Measurements from ENCODE around the gene ANKRD63. TPM values are rescaled to one million over a fixed set of nuclear protein-coding genes. Genes with fewer than 3 reads are reported as not detected.

ANKRD63 gene
- total RNA-seq, 1 experiment from 2014 or later = 1.2 TPM

DNA sequence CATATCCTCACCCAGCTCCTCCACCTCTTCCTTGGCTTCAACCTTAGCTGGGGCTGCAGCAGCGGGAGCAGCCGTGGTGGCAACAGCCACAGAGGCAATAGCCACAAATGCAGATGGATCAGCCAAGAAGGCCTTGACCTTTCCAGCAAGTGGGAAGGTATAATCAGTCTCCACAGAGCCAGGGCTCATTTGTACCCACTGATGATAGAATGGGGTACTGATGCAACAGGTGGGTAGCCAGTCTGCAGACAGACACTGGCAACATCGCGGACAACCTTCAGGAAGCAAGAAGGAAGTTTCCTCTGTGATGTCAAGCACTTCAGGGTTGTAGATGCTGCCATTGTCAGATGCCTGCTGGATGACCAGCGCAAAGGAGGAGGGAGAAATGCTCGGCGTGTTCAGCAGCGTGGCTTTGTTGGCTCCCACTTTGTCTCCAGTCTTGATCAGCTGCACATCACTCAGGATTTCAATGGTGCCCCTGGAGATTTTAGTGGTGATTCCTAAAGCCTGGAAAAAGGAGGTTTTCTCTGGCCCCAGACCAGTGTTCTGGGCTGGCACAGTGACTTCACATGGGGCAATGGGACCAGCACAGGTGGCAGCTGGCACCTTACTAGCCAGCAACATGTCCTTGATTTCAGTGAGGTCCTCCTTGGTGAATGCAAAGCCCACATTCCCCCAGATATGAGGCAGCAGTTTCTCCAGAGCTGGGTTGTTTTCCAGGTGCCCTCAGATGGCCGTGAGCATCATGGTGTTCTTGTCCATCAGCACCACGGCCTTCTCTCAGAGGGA lies 29.7 kb upstream of the ANKRD63 start:
- Mint-ChIP-seq H3K27ac (no peak overlapping the region), H3K4me1 (peaks cover 21% of the 10 kb centered on the region), H3K27me3 (ENCODE audit: low read depth) (peaks cover 19% of the 10 kb centered on the region), H3K4me3 (no peak overlapping the region), H3K36me3 (no peaks in the 10 kb centered on the region), H3K9me3 (no peaks in the 10 kb centered on the region)
- ATAC-seq (no peak), DNase-seq (ENCODE audit: low spot score) (no peak)
- ChIA-PET CTCF (interaction anchor here (1.7 to 17.8 kb wide), 4 partner anchors 9 to 38 kb away, joined by 9 to 690 read pairs (median 222); partner anchors contain the start of genes ANKRD63 and INAFM2), POLR2A (no interaction called here)
- TF ChIP-seq, protein P1, sequence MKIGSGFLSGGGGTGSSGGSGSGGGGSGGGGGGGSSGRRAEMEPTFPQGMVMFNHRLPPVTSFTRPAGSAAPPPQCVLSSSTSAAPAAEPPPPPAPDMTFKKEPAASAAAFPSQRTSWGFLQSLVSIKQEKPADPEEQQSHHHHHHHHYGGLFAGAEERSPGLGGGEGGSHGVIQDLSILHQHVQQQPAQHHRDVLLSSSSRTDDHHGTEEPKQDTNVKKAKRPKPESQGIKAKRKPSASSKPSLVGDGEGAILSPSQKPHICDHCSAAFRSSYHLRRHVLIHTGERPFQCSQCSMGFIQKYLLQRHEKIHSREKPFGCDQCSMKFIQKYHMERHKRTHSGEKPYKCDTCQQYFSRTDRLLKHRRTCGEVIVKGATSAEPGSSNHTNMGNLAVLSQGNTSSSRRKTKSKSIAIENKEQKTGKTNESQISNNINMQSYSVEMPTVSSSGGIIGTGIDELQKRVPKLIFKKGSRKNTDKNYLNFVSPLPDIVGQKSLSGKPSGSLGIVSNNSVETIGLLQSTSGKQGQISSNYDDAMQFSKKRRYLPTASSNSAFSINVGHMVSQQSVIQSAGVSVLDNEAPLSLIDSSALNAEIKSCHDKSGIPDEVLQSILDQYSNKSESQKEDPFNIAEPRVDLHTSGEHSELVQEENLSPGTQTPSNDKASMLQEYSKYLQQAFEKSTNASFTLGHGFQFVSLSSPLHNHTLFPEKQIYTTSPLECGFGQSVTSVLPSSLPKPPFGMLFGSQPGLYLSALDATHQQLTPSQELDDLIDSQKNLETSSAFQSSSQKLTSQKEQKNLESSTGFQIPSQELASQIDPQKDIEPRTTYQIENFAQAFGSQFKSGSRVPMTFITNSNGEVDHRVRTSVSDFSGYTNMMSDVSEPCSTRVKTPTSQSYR (CRISPR knock-in tag; IDR thresholded peaks at IDR 0.05) = no peak
- TF ChIP-seq ZNF263 (CRISPR knock-in tag; IDR thresholded peaks at IDR 0.05; ENCODE audit: low read depth) = no peak
- TF ChIP-seq, protein P2, sequence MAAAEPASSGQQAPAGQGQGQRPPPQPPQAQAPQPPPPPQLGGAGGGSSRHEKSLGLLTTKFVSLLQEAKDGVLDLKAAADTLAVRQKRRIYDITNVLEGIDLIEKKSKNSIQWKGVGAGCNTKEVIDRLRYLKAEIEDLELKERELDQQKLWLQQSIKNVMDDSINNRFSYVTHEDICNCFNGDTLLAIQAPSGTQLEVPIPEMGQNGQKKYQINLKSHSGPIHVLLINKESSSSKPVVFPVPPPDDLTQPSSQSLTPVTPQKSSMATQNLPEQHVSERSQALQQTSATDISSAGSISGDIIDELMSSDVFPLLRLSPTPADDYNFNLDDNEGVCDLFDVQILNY (CRISPR knock-in tag; IDR thresholded peaks at IDR 0.05) = no peak
- TF ChIP-seq MXD4 (CRISPR knock-in tag; IDR thresholded peaks at IDR 0.05; ENCODE audit: borderline replicate concordance) = no peak
- TF ChIP-seq, protein P3, sequence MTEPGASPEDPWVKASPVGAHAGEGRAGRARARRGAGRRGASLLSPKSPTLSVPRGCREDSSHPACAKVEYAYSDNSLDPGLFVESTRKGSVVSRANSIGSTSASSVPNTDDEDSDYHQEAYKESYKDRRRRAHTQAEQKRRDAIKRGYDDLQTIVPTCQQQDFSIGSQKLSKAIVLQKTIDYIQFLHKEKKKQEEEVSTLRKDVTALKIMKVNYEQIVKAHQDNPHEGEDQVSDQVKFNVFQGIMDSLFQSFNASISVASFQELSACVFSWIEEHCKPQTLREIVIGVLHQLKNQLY (CRISPR knock-in tag; IDR thresholded peaks at IDR 0.05) = no peak
- TF ChIP-seq GABPB1 (CRISPR knock-in tag; IDR thresholded peaks at IDR 0.05) = no peak
- TF ChIP-seq ATF1 (CRISPR knock-in tag; IDR thresholded peaks at IDR 0.05) = no peak
- TF ChIP-seq, protein P4, sequence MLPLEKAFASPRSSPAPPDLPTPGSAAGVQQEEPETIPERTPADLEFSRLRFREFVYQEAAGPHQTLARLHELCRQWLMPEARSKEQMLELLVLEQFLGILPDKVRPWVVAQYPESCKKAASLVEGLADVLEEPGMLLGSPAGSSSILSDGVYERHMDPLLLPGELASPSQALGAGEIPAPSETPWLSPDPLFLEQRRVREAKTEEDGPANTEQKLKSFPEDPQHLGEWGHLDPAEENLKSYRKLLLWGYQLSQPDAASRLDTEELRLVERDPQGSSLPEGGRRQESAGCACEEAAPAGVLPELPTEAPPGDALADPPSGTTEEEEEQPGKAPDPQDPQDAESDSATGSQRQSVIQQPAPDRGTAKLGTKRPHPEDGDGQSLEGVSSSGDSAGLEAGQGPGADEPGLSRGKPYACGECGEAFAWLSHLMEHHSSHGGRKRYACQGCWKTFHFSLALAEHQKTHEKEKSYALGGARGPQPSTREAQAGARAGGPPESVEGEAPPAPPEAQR (CRISPR knock-in tag; IDR thresholded peaks at IDR 0.05) = no peak
- TF ChIP-seq NR1H2 (CRISPR knock-in tag; IDR thresholded peaks at IDR 0.05) = no peak
- TF ChIP-seq CREB1 (CRISPR knock-in tag; IDR thresholded peaks at IDR 0.05) = no peak

DNA sequence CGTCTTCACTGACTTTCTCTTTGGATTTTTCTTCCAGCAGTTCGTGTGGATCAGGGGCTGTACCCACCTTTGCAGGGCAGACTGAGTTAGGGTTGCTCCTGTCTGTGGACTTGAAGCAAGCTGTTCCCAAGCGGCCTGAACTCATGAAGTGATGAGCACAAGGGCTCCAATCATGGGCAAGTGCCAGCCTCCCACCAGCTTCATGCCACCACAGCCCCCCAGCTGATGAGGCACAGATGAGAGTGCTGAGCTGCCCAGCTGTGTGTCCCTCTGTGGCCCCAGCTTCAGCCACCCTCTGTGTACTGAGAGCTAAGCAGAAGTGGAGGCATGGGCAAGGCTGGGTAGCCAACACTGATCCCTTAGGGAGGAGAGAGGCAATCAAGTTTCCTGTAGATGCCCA lies 28.1 kb upstream of the ANKRD63 start:
- Mint-ChIP-seq H3K36me3 (no peaks in the 10 kb centered on the region), H3K4me1 (peaks cover 35% of the 10 kb centered on the region), H3K4me3 (no peak overlapping the region), H3K27me3 (ENCODE audit: low read depth) (peaks cover 19% of the 10 kb centered on the region), H3K9me3 (no peaks in the 10 kb centered on the region), H3K27ac (no peak overlapping the region)
- DNase-seq (ENCODE audit: low spot score) (no peak), ATAC-seq (no peak)
- ChIA-PET CTCF (interaction anchor here (0.9 to 17.8 kb wide), 6 partner anchors 10 to 229 kb away, joined by 3 to 690 read pairs (median 68); partner anchors contain the start of genes ANKRD63 and INAFM2), POLR2A (no interaction called here)
- TF ChIP-seq ZNF232 (CRISPR knock-in tag; IDR thresholded peaks at IDR 0.05) (no peak), ESRRA (CRISPR knock-in tag; IDR thresholded peaks at IDR 0.05; ENCODE audit: borderline replicate concordance) (no peak), ZNF396 (CRISPR knock-in tag; IDR thresholded peaks at IDR 0.05; ENCODE audit: borderline replicate concordance) (no peak), ELF4 (CRISPR knock-in tag; IDR thresholded peaks at IDR 0.05; ENCODE audit: low read depth) (no peak), GTF2I (CRISPR knock-in tag; conservative IDR thresholded peaks at IDR 0.05) (no peak), HMGA2 (CRISPR knock-in tag; IDR thresholded peaks at IDR 0.05) (no peak)
